GM10266 (cell line): ENCODE results near the gene SYNE2.
"Not testable (repeated sequence)": the region's sequence is repeated elsewhere in the genome, so short reads cannot be mapped to it uniquely, and the experiment has no call there.

Source experiments
- DNase-seq: peaks from one replicate; pipeline ENCODE4 v3.0.0; 2012; ENCODE audit errors: extremely low spot score
- CTCF ChIP-seq: IDR thresholded peaks from 2 replicates; pipeline ENCODE4 v1.5.1; 2012; ENCODE audit warnings: mild to moderate bottlenecking, low read depth; ENCODE audit not compliant: control insufficient read depth, insufficient read depth; ENCODE audit errors: missing control alignments

SYNE2 gene

GRCh38 chr14:64208981-64209380 is 356.2 kb downstream of the SYNE2 start:
- DNase-seq, result no peak
- TF ChIP-seq CTCF, result no peak

GRCh38 chr14:64209444-64210131 is 356.8 kb downstream of the SYNE2 start:
- no peak for DNase-seq
- TF ChIP-seq CTCF, result no peak

- no peak for DNase-seq
- TF ChIP-seq CTCF, result no peak
Measured at GRCh38 chr14:64210216-64210615, 357.4 kb downstream of the SYNE2 start.

DNA sequence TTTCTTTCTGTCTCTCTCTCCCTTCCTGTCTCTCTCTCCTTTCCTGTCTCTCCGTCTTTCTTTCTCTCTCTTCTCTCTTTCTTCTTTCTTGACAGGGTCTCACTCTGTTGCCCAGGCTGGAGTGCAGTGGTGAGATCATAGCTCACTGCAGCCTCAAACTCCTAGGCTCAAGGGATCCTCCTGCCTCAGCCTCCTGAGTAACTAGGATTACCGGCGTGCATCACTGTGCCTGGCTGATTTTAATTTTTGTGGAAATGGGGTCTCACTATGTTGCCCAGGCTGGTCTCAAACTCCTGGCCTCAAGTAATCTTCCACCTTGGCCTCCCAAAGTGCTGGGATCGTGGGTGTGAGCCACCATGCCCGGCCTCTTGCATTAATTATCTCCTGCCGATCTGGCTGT is 358.1 kb downstream of the SYNE2 start:
- not testable (repeated sequence) for DNase-seq

- no peak for TF ChIP-seq CTCF
Measured at GRCh38 chr14:64212666-64213065, 359.9 kb downstream of the SYNE2 start.

DNA sequence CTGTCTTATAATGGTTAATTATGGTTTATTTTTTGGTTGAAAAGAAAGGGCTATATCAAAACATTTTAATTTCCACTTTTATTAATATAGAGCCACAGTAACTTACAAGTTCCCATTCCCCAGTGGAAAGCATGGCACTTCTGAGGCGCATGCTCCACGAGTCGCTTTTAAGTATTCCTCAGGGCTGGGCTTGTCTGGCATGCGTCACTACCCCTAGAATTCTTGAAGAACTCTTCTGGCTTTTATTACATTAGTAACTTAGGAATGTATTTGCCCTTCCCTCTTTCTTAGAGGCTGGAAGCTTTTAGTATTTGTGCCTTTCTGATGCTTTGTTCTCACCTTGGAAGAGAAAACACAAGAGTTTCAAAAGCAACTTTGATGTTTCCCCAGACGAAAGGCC is 360.3 kb downstream of the SYNE2 start:
- TF ChIP-seq CTCF, result no peak
- DNase-seq, result no peak

More at GRCh38 chr14:64212666-64213065, 359.9 kb downstream of the SYNE2 start:
- DNase-seq, result no peak

DNA sequence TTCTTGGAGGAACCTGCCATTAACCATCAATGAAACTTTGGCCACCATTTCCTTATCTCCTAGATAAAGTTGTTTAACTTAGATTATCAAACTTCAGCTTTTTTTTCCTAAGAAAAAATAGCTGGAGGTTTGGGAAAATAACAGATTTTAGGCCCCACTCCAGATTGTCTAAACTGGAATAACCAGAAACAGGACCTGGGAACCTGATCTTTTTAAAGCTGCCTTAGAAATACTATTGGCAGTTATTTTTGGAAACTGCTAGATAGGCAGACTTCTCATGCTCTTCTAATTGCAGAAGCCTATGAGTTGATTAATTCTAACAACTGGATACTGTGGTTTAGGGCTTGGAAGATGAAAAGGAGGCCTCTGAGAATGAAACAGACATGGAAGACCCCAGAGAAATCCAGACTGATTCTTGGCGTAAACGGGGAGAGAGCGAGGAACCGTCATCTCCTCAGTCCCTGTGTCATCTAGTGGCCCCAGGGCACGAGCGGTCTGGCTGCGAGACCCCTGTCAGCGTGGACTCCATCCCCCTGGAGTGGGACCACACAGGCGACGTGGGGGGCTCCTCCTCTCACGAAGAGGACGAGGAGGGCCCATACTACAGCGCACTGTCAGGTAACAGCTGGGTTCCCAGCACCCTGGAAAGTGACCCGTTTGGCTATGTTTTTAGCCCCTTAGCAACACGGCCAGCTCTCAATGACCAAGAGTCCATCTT is 361.2 kb downstream of the SYNE2 start:
- no peak for TF ChIP-seq CTCF
- no peak for DNase-seq
